ENCODE data around the gene HMG20B. TPM values are rescaled to one million over a fixed set of nuclear protein-coding genes. Genes with fewer than 3 reads are reported as not detected.
"Not testable (repeated sequence)": the region's sequence is repeated elsewhere in the genome, so short reads cannot be mapped to it uniquely, and the experiment has no call there.

Gene HMG20B
- total RNA-seq, 1 donor from 2014 or later = 66.5 TPM

DNA sequence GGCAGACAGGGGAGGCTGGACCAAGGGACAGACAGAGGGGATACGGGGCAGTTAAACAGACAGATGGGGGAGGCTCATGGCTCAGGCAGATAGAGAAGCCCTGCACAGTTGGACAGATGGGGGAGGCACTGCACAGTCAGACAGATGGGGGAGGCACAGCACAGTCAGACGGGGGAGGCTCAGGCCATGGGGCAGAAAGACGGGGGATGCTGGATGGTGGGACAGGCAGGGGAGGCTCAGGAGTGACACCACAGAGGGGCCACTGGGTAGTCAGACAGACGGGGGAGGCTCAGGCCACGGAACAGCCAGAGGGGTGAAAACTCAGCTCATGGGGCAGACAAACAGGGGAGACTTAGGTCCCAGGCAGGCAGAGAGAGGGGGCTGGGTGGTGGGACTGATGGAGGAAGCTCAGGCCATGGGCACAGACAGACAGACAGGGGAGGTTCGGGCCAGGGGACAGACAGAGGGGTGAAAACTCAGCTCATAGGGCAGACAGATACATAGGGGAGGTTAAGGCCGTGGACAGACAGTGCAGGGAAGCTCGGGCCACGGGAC, 16.2 kb upstream of the HMG20B start:
- DNase-seq (ENCODE audit: low spot score) = no peak

DNA sequence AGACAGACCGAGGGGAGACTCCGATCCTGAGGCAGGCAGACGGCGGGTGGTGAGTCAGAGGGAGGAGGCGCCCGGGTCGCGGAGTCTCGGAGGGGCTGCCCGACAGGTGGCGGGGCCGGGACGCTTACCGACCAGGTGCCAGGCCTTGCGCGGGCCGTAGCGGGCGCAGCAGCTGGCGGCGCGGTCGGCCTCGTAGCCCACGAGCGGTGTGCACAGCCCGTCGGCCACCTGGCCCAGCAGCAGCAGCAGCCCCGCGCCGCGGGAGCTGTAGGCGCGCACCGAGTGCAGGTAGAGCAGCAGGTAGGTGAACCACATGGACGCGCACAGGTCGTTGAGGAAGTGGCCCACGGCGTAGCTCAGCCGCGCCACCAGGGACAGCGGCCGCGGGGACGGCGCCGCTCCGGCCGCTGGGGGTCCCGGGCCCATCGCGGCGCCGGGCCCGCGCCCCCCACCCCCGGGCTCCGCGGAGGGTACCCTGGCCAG, 15.7 kb upstream of the HMG20B start:
- no peak for DNase-seq (ENCODE audit: low spot score)

DNA sequence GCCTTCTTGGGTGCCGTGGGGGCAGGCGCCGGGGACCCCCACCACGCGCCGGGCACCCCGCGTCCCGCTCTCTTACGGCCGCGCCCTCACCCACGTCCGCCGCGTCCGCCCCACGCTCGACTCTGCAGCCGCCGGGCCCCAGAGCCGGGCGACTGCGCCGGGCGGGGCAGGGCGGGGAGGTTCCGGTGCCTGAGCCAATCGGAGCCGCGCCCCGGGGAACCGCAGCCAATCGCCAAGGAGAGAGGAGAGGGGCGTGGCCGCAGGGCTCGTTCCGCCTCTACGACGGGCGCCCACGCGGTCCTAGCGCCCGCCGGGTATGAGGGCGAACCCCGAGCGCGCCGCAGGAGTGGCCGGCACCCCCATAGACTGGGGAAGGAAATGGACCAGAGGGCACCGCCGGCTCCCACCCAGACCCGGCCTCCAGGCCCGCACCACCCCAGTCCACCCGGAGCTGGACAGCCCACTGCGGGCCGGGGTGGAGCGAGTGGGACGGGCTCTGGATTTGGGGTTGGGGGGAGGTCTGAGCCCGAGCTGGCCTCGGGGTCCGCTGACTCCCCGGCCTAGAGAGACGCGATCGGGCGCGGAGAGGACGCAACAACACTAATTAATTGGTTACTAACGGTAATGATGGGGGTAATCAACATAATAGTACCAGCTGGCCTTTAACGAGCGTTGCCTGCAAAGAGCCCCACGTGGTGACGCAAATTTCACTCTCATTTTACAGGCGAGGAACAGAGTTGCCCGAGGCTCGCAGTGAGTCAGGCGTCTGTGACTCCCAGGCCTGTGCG, 15.1 kb upstream of the HMG20B start, which contains the start of gene MFSD12:
Gene MFSD12 (minus strand): TSS at position 126 of the 788 bp plus-strand sequence. CDS start 183 bp downstream, outside the sequence.
- DNase-seq (ENCODE audit: low spot score) = peak; percentile 96

DNA sequence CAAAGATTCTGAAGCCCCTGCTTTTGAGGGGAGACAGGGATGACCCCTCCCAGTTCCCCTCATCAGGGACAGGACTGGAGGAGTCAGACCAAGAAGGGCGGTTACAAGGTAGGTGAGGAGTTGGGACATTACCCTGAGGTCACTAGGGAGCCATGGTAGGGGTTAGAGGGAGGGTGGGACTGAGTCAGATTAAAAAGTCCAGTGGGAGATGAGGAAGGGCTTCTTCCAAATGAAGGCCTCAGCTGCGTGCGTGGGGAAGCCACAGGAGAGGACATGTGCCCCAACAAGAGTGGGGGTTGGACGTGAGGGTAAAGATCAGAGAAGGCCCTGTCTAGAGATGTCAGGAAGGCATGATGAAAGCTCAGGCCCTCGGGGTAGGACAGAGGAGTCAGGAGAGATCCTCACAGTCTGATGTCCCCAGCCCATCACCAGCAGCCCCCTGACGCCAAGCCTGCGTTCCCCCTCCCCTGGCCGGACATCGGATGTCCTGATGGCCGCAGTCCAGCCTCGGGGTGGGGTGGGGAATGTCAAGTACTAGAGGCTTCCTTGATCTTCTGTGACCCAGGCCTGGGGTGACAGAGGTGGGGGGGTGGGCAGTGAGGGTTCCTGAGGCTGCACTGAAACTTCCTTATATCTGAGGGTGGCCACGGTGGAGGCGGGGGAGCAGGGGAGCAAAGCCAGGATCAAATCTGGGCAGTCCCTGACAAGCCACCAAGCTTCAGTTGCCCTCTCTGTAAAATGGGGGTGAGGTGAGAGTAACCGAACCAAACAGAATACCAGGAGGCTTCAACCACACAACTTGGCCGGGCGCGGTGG, 8.8 kb upstream of the HMG20B start:
- DNase-seq (ENCODE audit: low spot score) = no peak

DNA sequence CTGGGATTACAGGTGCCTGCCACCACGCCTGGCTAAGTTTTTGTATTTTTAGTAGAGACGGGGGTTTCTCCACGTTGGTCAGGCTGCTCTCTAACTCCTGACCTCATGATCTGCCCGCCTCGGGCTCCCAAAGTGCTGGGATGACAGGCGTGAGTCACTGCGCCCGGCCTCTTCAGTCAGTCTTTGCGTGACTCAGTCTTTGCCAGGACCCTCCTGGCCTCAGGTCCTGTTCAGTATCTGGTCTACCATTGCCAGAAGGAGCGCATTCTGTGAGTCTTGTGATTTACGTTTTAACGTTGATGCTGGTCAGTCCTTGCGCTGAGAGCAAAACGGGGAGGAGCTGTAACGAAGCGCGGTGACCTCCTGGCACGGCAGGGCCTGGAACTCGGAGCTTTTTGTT, 7.6 kb upstream of the HMG20B start:
- DNase-seq (ENCODE audit: low spot score) = no peak

DNA sequence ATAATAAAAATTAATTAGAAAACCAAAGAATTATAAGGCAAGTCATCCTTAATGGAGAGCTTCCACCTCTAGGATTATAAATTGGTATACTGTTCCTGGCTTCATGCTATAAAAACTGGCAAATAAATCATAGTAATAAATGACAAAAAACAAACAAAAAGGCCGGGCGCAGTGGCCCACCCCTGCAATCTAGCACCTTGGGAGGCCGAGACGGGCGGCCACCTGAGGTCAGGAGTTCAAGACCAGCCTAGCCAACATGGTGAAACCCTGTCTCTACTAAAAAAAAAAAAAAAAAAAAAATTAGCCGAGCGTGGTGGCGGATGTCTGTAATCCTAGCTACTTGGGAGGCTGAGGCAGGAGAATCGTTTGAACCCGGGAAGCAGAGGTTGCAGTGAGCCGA, 2.7 kb upstream of the HMG20B start:
- not testable (repeated sequence) for DNase-seq (ENCODE audit: low spot score)

DNA sequence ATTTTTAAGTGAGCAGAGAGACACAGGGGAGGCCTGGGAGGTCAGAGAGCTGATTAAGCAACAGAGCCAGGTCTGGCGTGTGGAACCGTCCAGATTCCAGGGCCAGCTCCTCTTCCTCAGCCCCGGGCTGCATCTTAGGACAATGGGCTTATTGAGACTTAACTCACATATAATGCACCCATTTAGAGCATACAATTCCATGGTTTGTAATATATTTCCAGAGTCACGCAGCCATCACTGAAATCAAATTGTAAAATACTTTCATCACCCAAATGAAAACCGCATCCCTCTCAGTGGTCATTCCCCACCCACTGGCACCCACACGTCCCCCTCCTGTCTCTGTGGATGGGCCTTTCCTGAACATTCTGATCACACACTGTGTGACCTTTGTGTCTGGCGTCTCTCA, 2.1 kb upstream of the HMG20B start:
- no peak for DNase-seq (ENCODE audit: low spot score)

DNA sequence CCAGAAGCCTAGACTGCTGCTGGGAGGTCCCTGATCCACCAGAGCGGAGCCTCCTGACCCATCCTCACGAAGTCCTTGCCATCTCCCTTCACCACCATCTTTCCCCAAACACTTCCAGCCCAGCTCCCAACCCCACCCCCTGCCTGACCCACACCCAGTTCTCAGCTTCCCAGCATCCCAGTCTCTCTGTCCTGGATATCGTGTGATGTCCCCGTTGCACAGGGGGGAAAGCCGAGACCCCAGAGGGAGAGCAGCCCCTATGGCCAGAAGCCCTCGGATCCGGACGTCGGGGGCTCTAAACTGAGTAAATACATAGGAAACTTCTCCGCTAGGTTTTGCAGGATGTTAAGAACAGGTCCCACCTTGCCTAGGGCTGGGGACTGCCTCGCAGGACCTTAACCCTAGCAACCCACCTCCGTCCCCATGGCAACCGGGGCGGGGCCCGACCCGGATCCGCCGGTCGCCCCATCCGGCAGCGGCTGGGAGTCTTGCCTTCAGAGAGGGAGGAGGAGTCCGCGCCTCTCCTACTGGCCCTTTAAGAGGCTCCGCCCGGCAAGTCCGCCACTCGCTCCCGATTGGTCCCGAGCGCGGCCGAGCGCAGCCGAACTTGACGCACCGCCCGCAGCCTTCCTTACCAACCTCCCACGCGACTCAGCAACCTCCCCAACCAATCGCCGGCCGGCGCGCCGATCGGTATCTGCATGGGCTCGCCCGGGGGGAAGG, 451 bp upstream of the HMG20B start:
- DNase-seq (ENCODE audit: low spot score) = peak; percentile 100

DNA sequence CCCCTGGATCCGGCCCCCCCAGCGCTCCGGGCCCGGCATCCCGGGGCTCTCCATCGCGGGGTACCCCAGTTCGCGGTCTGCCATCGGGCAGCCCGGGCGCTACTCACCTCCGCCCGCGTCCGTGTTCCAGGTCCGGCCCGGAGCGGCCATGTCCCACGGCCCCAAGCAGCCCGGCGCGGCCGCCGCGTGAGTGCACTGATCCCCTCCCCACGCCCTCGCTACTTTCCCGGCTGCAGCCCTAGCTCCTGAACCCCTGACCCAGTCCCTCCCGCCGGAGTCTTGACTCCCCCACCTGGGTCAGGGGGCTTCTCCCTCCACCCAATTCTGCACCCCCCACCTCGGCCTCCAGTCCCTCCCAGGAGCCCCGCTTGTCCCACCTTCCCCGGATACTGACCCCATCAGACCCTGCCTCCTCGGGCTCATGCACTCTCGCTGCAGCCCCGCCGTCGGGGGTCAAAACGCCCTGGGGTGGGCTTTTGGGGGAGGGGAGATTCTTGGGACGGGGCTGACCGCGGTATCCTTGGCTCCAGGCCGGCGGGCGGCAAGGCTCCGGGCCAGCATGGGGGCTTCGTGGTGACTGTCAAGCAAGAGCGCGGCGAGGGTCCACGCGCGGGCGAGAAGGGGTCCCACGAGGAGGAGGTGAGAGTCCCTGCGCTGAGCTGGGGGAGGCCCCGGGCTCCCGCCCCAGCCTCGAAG, 566 bp downstream of the HMG20B start:
- no peak for DNase-seq (ENCODE audit: low spot score)

DNA sequence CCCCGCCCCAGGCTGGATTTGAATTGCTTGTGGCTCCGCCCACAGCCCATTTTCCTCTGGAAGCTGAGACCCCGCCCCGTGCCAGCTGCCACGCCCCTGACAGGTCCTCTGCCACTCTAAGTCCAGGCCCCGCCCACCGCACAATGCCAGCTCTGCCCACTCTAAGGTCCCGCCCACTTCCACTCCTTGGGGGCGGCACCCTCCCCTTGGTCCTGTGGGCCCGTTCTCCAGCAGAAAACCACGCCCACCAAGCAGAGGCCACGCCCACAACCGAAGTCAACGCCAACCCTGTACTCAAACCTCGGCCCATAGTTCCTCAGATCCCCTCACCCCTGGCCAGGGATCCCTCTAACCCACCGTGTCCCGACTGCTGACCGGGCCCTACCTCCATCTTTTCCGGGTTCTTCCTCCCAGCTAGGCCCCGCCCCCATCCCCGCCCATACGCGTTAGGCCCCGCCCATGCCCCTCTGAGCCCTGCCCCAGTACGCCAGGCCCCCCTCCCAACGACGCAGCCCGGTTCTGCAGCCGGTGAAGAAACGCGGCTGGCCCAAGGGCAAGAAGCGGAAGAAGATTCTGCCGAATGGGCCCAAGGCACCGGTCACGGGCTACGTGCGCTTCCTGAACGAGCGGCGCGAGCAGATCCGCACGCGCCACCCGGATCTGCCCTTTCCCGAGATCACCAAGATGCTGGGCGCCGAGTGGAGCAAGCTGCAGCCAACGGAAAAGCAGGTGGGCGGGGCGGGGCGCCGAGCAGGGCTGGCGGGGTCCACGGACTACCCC, 1.3 kb downstream of the HMG20B start:
- DNase-seq (ENCODE audit: low spot score) = peak; percentile 88

DNA sequence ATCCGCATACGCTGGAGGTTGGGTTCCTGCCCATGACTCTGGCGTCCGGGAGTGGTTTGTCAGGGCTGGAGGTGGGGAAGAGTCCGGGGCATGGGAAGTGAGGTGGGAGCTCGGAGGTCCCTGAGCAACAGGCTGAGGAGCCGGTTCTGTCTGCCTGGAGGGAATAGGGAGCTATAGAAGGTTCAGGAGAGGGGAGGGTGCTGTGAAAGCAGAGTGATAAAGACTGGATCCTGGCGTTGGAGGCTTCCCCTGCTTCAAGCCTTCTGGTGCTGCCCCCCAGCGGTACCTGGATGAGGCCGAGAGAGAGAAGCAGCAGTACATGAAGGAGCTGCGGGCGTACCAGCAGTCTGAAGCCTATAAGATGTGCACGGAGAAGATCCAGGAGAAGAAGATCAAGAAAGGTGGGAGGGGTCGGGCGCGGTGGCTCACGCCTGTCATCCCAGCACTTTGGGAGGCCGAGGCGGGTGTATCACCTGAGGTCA, 2.6 kb downstream of the HMG20B start:
- DNase-seq (ENCODE audit: low spot score) = no peak

DNA sequence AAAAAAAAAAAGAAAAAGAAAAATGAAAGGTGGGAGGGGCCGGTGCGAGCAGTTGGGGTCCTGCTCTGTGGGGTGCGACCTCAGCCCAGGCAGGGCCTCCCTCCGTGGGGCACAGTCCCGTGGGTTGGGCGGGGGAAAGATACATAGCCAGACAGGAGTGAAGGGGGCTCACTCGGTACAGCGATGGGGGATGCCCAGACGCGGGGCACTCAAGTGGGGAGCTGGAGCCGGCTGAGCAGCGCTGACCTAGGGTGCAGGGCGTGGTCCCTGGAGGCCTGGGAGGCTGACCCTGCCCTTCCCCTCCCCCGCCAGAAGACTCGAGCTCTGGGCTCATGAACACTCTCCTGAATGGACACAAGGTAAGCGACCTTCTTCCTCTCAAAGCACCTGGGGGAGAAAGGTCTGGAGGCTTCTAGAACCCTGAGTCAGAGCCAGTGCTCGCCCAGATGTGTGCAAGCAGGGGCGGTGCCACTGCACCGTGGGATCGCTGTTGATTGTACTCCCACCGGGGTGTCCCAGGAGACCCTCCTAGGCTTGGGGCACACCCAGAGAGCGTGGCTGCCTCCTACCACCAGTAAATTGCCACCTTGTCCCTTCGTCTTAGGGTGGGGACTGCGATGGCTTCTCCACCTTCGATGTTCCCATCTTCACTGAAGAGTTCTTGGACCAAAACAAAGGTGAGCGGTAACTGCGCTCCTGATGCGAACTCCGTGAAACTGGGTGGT, 3.4 kb downstream of the HMG20B start:
- no peak for DNase-seq (ENCODE audit: low spot score)

DNA sequence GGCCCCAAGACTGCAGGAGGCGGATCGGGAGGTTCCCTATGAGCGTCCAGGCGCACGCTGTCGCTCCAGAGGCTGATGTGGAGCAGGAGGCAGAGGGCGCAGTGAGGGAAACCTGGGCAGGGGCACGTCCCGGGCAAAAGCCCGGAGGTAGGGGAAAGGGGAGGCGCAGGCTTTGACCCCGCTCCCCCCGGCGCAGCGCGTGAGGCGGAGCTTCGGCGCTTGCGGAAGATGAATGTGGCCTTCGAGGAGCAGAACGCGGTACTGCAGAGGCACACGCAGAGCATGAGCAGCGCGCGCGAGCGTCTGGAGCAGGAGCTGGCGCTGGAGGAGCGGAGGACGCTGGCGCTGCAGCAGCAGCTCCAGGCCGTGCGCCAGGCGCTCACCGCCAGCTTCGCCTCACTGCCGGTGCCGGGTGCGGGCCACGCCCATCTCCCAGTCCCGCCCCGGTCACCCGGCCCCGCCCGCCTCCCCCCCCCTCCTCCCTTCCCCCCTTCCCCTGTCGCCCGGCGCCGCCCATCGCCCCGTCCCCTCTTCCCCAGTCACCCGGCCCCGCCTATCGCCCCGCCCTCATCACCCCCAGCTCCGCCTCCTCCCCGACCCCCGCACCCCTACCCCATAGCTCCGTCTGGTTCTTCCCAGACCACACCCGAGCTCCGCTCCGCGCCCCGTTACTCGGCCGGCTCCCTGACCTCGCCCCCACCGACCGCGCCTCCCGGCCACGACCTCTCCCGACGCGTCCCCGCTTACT, 4.1 kb downstream of the HMG20B start:
- no peak for DNase-seq (ENCODE audit: low spot score)

DNA sequence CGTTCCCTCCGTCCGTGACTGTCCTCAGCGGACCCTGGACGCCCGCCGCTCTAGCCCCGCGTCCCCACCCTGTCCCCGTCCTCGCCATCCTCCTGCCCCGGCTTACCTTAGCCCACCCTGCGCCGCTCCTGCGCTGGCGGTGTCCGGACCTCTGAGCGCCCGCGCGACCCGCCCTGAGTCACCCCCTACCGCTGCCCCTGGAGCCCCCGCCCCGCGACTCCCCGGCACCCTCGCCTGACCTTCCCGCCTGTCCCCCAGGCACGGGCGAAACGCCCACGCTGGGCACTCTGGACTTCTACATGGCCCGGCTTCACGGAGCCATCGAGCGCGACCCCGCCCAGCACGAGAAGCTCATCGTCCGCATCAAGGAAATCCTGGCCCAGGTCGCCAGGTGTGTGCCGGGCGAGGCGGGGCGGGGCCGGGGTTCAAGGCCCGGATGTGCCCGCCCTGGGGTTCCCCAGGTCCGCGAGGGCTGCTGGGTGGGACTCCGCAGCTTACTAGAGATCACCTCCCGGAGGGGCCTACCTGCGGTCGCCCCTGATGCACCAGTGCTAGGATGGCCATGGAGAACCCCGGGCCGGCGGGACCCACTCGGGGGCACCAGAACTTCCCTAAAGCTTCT, 5.1 kb downstream of the HMG20B start:
- no peak for DNase-seq (ENCODE audit: low spot score)

DNA sequence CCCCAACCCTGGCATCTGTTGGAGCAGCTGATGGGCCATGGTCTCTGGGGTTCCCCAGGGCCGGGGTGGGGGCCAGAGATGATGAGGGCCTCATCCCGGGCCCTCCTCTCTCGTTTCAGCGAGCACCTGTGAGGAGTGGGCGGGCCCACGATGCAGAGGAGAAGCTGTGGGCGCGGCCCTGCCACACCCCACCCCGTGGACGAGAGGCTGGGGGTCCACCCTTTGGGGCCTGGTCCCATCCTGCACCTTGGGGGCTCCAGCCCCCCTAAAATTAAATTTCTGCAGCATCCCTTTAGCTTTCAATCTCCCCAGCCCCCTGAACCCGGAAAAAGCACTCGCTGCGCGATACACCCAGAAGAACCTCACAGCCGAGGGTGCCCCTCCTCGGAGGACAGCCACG, 5.6 kb downstream of the HMG20B start:
- no peak for DNase-seq (ENCODE audit: low spot score)

DNA sequence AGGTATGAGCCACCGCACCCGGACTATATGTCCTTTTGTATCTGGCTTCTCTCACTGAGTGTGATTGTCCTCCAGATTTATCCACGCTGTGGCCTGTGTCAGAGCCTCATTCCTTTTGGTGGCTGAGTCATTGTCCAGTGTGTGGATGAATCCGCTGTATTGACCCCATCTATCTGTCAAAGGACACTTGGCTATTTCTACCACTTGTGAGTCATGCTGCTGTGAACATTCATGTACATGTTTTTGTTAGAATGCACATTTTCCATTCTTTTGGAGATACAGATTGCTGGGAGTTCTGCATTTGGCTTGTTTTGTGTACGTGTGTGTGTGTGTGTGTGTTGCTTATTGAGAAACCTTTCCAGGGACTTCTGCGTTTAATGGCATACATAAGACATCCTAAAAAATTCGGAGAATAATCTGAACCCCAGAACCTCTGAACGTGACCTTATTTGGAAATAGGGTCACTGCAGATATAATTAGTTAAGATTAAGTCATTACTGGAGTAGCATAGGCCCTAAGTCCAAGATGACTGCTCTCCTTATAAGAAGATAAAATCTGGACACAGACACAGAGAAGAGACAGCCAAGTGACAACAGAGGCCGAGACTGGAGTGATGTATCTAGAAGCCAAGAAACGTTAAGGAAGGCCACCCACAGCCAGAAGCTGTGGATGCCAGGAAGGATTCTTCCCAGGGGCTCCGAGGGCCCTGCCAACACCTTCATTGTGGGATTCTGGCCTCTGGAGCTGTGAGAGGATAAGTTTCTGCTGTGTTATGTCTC, 7.6 kb downstream of the HMG20B start:
- DNase-seq (ENCODE audit: low spot score) = no peak

DNA sequence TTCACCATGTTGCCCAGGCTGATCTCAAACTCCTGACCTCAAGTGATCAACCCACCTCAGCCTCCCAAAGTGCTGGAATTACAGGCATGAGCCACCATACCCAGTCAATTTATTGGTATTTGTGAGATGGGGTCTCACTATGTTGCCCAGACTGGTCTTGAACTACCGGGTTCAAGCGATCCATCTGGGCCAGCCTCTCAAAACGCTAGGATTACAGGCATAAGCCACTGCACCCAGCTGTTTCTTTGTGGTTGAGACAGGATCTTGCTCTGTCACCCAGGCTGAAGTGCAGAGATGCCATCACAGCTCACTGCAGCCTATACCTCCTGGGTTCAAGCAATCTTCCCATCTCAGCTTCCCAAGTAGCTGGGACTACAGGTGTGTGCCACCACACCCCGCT, 9.0 kb downstream of the HMG20B start:
- not testable (repeated sequence) for DNase-seq (ENCODE audit: low spot score)

Measured in ureter (tissue), 1 donor.